Sigmoid colon (tissue), 4 donors: ENCODE results near the gene ZNF692.

Source experiments
- POLR2A ChIP-seq, 2 donors: fragments of 450-650 bp; IDR thresholded peaks; one replicate each; pipeline ENCODE4 v1.6.1; 2016; ENCODE audit warnings: antibody characterized with exemption in 2 of 2, mild to moderate bottlenecking in 2 of 2, moderate library complexity in 2 of 2
- POLR2AphosphoS5 ChIP-seq, 4 donors: sonication (generic); formaldehyde crosslinking; IDR thresholded peaks; one replicate each; pipeline ENCODE4 v1.6.1; 2017; ENCODE audit warnings: antibody characterized with exemption in 4 of 4
- TF ChIP-seq, protein P1 (sequence below), 4 experiments: fragments of 450-650 bp in 3 of 4; fragments of 200-600 bp in 1 of 4; IDR thresholded peaks; one replicate each; pipeline ENCODE4 v1.5.1; 2016 to 2019; ENCODE audit warnings: antibody characterized with exemption in 4 of 4, mild to moderate bottlenecking in 3 of 4, moderate library complexity in 2 of 4

DNA sequence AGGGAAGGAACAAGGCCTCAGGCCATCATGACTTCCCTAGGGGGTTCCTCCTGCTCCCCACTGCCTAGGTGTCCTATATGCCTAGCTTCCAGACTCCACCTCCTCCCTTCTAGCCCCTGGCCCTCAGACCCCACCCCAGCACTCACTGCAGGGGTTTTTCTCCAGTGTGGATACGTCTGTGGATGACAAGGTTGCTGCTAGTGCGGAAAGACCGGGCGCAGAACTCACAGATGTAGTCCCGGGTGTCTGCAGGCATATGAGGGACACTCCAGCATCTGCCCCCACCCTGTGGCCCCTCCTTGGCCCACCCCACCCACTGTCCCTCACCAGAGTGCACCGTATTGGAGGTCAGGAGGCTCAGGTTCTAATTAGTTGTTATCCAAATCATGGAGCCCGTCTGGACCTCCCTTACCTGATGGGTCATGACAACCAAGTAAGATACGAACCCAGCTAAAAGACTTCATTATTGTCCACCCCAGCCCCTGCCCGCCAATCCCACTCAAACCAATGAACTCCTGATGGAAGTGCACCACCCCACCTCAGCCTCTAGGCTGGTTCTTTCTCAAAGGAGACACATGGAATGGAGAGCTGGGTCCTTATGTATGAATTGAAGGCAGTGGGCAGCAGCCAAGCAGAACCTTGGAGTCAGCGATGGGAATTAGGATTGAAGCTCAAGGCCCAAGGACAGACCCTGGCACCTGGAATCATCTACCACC, 8.2 kb downstream of the ZNF692 start:
- TF ChIP-seq, protein P1, sequence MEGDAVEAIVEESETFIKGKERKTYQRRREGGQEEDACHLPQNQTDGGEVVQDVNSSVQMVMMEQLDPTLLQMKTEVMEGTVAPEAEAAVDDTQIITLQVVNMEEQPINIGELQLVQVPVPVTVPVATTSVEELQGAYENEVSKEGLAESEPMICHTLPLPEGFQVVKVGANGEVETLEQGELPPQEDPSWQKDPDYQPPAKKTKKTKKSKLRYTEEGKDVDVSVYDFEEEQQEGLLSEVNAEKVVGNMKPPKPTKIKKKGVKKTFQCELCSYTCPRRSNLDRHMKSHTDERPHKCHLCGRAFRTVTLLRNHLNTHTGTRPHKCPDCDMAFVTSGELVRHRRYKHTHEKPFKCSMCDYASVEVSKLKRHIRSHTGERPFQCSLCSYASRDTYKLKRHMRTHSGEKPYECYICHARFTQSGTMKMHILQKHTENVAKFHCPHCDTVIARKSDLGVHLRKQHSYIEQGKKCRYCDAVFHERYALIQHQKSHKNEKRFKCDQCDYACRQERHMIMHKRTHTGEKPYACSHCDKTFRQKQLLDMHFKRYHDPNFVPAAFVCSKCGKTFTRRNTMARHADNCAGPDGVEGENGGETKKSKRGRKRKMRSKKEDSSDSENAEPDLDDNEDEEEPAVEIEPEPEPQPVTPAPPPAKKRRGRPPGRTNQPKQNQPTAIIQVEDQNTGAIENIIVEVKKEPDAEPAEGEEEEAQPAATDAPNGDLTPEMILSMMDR (IDR thresholded peaks at IDR 0.05) = no peak
- no peak for TF ChIP-seq POLR2AphosphoS5 (IDR thresholded peaks at IDR 0.05)
- TF ChIP-seq POLR2A (IDR thresholded peaks at IDR 0.05) = no peak
